Stimulated activated CD8-positive, alpha-beta memory T cell treated with anti-CD3 and anti-CD28 coated beads, Interleukin-4, amount 100 ng/mL, for 24 hours (primary cell): ENCODE measurements around the gene OR2AG1.

Experiments
- DNase-seq: peaks from one replicate; pipeline ENCODE4 v3.0.0-alpha.2; 2020; ENCODE audit warnings: low read depth

The OR2AG1 gene, protein sequence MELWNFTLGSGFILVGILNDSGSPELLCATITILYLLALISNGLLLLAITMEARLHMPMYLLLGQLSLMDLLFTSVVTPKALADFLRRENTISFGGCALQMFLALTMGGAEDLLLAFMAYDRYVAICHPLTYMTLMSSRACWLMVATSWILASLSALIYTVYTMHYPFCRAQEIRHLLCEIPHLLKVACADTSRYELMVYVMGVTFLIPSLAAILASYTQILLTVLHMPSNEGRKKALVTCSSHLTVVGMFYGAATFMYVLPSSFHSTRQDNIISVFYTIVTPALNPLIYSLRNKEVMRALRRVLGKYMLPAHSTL

DNA sequence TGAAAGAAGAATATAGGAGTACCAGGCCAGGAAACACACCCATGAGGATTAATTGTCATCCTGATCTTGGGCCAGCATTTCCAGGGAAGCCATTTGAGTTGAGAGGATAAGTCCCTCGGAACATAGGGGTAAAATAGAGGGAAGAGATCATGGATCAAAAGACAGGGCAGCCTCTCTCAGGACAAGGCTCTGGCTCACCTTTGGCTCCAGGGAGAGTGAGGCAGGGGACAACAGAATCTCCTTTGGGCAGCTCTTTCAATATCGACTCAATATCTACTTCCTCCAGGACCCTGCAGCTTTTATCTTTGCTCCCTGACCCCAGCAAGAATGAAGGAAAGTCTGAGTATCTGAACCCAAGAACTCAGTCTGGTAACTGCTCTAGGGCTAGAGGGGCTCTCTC, at the start of gene OR2AG1:
Gene OR2AG1, plus strand, starts transcription at position 301 of the 400 bp plus-strand sequence. CDS start 2,018 bp downstream, outside the sequence.
- DNase-seq, result no peak

- no peak for DNase-seq
These were observed 49.2 kb upstream of the OR2AG1 start for GRCh38 chr11:6733326-6734275.

- DNase-seq, result no peak
These were observed 48.2 kb upstream of the OR2AG1 start for GRCh38 chr11:6734616-6735015.

- DNase-seq, result no peak
These were observed 47.5 kb upstream of the OR2AG1 start for GRCh38 chr11:6735306-6735705.

- DNase-seq, result no peak
These were observed 46.2 kb upstream of the OR2AG1 start for GRCh38 chr11:6736495-6737121.

GRCh38 chr11:6737872-6738466, 44.9 kb upstream of the OR2AG1 start:
- no peak for DNase-seq

GRCh38 chr11:6738590-6738989, 44.2 kb upstream of the OR2AG1 start:
- DNase-seq, result no peak

GRCh38 chr11:6742260-6742659, 40.6 kb upstream of the OR2AG1 start:
- DNase-seq, result no peak

- DNase-seq, result no peak
These were observed 37.8 kb upstream of the OR2AG1 start for GRCh38 chr11:6745018-6745417.

GRCh38 chr11:6745465-6746015, 37.3 kb upstream of the OR2AG1 start:
- no peak for DNase-seq

- no peak for DNase-seq
These were observed 36.7 kb upstream of the OR2AG1 start for GRCh38 chr11:6746086-6746618.

GRCh38 chr11:6746626-6747025, 36.2 kb upstream of the OR2AG1 start:
- no peak for DNase-seq

DNA sequence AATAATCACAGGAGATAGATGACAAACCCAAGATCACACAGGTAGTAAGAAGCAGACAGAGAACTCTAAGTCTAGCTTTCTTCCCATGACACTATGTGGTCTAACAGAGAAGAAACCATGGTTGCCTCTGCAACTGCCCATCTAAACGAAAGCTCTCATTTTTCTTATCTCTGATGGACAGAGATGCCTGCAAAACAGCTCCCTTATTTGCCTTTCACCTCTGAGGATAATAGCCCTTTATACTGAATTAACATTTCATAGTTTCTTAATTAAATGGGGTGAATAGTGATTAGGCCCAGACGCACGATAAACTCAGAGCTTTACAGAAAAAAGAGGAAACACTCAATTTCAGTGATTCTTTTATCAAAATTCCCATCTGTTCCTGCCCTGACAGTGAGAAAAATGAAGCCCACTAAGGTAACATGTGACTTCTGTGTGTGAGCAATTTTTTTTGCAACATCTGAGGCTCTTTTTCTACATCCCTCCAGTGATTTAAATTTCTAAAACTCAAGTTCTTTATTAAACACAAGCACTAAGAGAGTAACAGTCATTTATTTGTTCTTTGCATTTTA, 35.6 kb upstream of the OR2AG1 start:
- DNase-seq, result no peak

GRCh38 chr11:6755303-6755952, 27.4 kb upstream of the OR2AG1 start:
- DNase-seq, result no peak

- no peak for DNase-seq
These were observed 26.9 kb upstream of the OR2AG1 start for GRCh38 chr11:6755953-6756347.

DNA sequence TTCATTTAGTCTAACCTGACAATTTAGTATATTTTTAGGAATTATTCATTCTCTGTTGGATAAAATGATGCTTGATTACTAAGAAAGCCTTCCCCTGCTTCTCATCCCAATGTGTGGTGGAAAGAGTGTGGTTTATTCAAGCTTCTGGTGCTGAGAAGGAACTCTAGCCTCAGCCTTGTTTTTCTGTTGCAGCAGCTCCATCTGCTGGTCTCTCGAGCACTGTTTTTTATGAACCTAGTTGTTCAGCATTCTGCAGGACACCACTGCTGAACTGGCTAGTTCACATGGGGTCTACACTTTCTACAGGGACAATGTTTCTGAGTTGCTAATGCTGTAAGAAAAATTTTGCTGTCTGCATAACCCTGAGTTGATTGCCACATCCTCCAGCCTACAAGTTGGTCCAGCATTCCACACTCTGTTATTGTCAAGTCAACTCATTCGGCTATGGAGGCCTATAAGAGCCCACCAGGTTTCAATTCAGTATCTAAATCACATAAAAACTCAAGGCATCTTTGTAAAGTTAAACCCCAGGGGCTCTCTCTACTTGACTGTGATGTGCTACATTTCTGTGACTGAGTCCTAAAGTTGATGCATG, 25.4 kb upstream of the OR2AG1 start:
- DNase-seq, result no peak

DNA sequence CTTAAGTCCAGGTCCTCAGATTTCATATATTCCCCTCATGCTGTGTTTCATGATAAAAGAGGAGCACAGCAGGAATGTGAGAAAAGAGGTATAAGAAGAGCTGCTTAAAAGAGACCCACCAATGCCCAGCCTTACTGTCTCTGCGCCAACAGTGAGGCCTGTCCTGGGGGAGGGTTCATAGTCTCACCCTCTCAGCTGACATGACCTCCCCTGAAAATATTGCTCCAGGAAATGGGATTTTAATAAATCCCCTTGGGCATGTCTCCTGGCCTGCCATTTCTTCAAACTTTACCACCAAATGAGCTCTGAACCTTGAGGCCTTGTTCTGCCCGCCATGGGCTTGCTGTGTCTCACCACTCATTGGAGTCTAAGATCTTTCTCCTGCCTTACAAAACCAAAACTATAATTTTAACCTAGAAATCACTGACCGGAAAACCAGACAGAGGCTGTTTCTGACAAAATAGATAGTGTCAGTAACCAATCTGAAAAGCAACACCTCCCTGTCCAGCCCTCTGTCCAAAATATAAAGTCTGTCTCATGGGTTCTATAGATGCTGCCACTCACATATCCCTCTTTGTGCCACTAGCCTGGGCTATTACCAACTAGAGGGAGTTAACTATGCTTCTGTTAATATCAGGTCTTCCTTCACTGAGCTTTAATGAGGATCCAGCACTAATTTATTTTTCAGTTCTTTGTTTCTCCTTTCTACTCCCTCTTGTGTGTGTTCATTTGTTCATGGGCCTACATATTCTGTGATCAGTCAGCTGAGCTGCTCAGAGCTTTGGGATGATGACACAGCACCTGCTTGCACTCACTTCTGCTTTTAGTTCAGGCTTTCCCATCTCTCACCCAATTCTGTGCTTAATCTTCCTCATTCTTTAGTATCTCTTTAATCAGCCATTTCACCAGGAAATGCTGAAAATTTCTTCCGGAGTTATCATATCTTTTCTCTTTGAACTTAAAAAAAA, 10.6 kb upstream of the OR2AG1 start, which contains the start of gene OR2AG2:
Gene OR2AG2, minus strand, starts transcription at position 51 of the 968 bp plus-strand sequence. CDS start 3,019 bp downstream, outside the sequence.
- no peak for DNase-seq

GRCh38 chr11:6778518-6778917, 4.3 kb upstream of the OR2AG1 start:
- no peak for DNase-seq

DNA sequence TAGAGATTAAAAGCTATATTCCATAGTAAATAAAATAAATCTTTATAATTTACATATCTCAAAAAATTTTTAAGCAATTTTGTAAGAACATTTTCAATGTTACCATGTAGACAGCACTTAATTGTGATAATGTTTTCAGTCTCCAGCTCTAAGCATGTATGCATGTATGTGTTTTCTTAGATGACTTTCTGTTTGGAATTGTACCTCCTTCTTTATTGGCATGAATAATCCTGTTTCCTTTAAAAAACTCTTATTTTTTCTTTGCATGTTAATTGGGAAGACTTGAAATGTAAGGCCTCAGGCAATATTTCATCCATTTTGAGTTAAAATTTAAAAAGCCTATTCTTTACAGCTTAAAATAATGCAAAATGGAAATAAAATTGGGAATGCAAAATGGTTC, 2.0 kb upstream of the OR2AG1 start:
- no peak for DNase-seq
